Type B pancreatic cell (in vitro differentiated cells): ENCODE data around the gene ESR1. TPM values are rescaled to one million over a fixed set of nuclear protein-coding genes. Genes with fewer than 3 reads are reported as not detected.

Experiments used
- DNase-seq: peaks from one replicate; pipeline ENCODE4 v3.0.0; 2021; ENCODE audit warnings: mixed read lengths; ENCODE audit not compliant: unreplicated experiment; ENCODE audit errors: extremely low spot score
- H3K27ac Mint-ChIP-seq: 2 replicates; pipeline ENCODE4 v1.8.0; 2021; ENCODE audit warnings: mild to moderate bottlenecking, mixed read lengths
- H3K27me3 Mint-ChIP-seq: 2 replicates; pipeline ENCODE4 v1.8.0; 2021; ENCODE audit warnings: mixed read lengths
- H3K36me3 Mint-ChIP-seq: 2 replicates; pipeline ENCODE4 v1.8.0; 2021; ENCODE audit warnings: mixed read lengths
- H3K4me1 Mint-ChIP-seq: one replicate; pipeline ENCODE4 v1.8.0; 2021; ENCODE audit warnings: mixed read lengths; ENCODE audit not compliant: unreplicated experiment
- H3K4me3 Mint-ChIP-seq: 2 replicates; pipeline ENCODE4 v1.8.0; 2021; ENCODE audit warnings: mild to moderate bottlenecking, mixed read lengths
- H3K9me3 Mint-ChIP-seq: 2 replicates; pipeline ENCODE4 v1.8.0; 2021; ENCODE audit warnings: mixed read lengths
- total RNA-seq: library from RNA; stranded (reverse); gene quantifications from 2 replicates; pipeline ENCODE4 v1.2.1, GENCODE V29; 2021; ENCODE audit warnings: low replicate concordance
- TF ChIP-seq, protein P1 (sequence below): fragments of 200-600 bp; sonication (generic); conservative IDR thresholded peaks from 2 replicates; pipeline ENCODE4 v1.5.0; 2021; ENCODE audit warnings: antibody characterized with exemption, mild to moderate bottlenecking

The ESR1 gene
- total RNA-seq, 1 donor from 2014 or later, result 0.24 TPM

- TF ChIP-seq, protein P1, sequence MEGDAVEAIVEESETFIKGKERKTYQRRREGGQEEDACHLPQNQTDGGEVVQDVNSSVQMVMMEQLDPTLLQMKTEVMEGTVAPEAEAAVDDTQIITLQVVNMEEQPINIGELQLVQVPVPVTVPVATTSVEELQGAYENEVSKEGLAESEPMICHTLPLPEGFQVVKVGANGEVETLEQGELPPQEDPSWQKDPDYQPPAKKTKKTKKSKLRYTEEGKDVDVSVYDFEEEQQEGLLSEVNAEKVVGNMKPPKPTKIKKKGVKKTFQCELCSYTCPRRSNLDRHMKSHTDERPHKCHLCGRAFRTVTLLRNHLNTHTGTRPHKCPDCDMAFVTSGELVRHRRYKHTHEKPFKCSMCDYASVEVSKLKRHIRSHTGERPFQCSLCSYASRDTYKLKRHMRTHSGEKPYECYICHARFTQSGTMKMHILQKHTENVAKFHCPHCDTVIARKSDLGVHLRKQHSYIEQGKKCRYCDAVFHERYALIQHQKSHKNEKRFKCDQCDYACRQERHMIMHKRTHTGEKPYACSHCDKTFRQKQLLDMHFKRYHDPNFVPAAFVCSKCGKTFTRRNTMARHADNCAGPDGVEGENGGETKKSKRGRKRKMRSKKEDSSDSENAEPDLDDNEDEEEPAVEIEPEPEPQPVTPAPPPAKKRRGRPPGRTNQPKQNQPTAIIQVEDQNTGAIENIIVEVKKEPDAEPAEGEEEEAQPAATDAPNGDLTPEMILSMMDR, result no peak
- no peaks in the 10 kb centered on the region for H3K27me3 Mint-ChIP-seq
- H3K4me1 Mint-ChIP-seq, result no peaks in the 10 kb centered on the region
- H3K9me3 Mint-ChIP-seq, result no peaks in the 10 kb centered on the region
- peaks cover 13% of the 10 kb centered on the region for H3K36me3 Mint-ChIP-seq
- H3K4me3 Mint-ChIP-seq, result no peak overlapping the region
- no peak for DNase-seq
- no peak overlapping the region for H3K27ac Mint-ChIP-seq
Observed at GRCh38 chr6:152170702-152171667, 363.5 kb downstream of the ESR1 start.

- TF ChIP-seq, protein P1, result no peak
- no peak for DNase-seq
- Mint-ChIP-seq H3K27ac (no peak overlapping the region), H3K4me1 (no peaks in the 10 kb centered on the region), H3K9me3 (no peaks in the 10 kb centered on the region), H3K27me3 (no peaks in the 10 kb centered on the region), H3K4me3 (no peak overlapping the region), H3K36me3 (peaks cover 13% of the 10 kb centered on the region)
Observed at GRCh38 chr6:152173321-152173720, 365.8 kb downstream of the ESR1 start.

DNA sequence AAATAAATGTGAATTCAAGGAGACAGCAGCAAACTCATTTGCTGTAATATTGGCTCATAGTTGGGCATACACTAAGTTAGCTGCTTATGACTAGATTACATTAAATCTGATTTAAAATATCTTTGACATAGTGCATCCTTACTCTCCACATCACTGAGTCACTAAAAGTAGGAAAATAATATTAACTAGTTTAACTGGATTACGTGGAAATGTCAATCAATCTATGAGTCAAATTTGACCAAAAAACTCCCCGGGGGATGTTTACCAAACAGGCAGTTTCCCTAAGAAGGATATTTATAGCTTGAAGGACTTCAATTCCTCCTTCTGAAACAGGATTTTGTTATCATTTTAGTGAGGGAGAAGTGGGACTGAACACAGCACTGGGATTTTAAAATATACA, 366.5 kb downstream of the ESR1 start:
- Mint-ChIP-seq H3K36me3 (peaks cover 13% of the 10 kb centered on the region), H3K27me3 (no peaks in the 10 kb centered on the region), H3K9me3 (no peaks in the 10 kb centered on the region), H3K4me3 (no peak overlapping the region), H3K4me1 (no peaks in the 10 kb centered on the region), H3K27ac (no peak overlapping the region)
- no peak for DNase-seq
- TF ChIP-seq, protein P1, result no peak

GRCh38 chr6:152176268-152176667, 368.8 kb downstream of the ESR1 start:
- no peak for DNase-seq
- no peaks in the 10 kb centered on the region for H3K9me3 Mint-ChIP-seq
- no peaks in the 10 kb centered on the region for H3K27me3 Mint-ChIP-seq
- TF ChIP-seq, protein P1, result no peak
- H3K4me1 Mint-ChIP-seq, result no peaks in the 10 kb centered on the region
- H3K4me3 Mint-ChIP-seq, result no peak overlapping the region
- H3K27ac Mint-ChIP-seq, result no peak overlapping the region
- H3K36me3 Mint-ChIP-seq, result peaks cover 4% of the 10 kb centered on the region
